MM.1S (cell line): Measurements from ENCODE around the gene GRHPR.

ENCODE experiments used
- EZH2phosphoT487 ChIP-seq: fragments of 300-600 bp; sonication (generic); IDR thresholded peaks from 2 replicates; pipeline ENCODE4 v1.6.1; 2018; ENCODE audit warnings: antibody characterized with exemption, low read length
- TF ChIP-seq, protein P1 (sequence below): fragments of 300-600 bp; sonication (generic); IDR thresholded peaks from 2 replicates; pipeline ENCODE4 v1.5.1; 2016; ENCODE audit warnings: antibody characterized with exemption, low read length, mixed read lengths

GRCh38 chr9:37412431-37413151, 9.9 kb upstream of the GRHPR start:
- TF ChIP-seq, protein P1, sequence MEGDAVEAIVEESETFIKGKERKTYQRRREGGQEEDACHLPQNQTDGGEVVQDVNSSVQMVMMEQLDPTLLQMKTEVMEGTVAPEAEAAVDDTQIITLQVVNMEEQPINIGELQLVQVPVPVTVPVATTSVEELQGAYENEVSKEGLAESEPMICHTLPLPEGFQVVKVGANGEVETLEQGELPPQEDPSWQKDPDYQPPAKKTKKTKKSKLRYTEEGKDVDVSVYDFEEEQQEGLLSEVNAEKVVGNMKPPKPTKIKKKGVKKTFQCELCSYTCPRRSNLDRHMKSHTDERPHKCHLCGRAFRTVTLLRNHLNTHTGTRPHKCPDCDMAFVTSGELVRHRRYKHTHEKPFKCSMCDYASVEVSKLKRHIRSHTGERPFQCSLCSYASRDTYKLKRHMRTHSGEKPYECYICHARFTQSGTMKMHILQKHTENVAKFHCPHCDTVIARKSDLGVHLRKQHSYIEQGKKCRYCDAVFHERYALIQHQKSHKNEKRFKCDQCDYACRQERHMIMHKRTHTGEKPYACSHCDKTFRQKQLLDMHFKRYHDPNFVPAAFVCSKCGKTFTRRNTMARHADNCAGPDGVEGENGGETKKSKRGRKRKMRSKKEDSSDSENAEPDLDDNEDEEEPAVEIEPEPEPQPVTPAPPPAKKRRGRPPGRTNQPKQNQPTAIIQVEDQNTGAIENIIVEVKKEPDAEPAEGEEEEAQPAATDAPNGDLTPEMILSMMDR = no peak
- no peak for TF ChIP-seq EZH2phosphoT487
